GM06990 (cell line): Measurements from ENCODE around the gene ABCF2.

Source experiments
- DNase-seq: peaks from one replicate; pipeline ENCODE4 v3.0.0-alpha.2; 2011; ENCODE audit not compliant: insufficient read length; ENCODE audit errors: extremely low read depth
- H3K27me3 ChIP-seq: replicated peaks from 2 replicates; pipeline ENCODE4 v1.6.0; 2011; ENCODE audit warnings: low read length; ENCODE audit not compliant: control insufficient read depth, insufficient read depth
- H3K36me3 ChIP-seq: 2 replicates; pipeline ENCODE4 v1.5.1; 2011; ENCODE audit warnings: low read length; ENCODE audit not compliant: control insufficient read depth, insufficient read depth
- H3K4me3 ChIP-seq: replicated peaks from 2 replicates; pipeline ENCODE4 v1.5.1; 2011; ENCODE audit warnings: low read depth, mild to moderate bottlenecking, control low read depth, low read length
- TF ChIP-seq, protein P1 (sequence below): IDR thresholded peaks from 2 replicates; pipeline ENCODE4 v1.5.1; 2011; ENCODE audit warnings: low read length, control low read depth, mild to moderate bottlenecking, inconsistent platforms; ENCODE audit not compliant: insufficient read depth, poor library complexity, severe bottlenecking

ABCF2 gene

DNA sequence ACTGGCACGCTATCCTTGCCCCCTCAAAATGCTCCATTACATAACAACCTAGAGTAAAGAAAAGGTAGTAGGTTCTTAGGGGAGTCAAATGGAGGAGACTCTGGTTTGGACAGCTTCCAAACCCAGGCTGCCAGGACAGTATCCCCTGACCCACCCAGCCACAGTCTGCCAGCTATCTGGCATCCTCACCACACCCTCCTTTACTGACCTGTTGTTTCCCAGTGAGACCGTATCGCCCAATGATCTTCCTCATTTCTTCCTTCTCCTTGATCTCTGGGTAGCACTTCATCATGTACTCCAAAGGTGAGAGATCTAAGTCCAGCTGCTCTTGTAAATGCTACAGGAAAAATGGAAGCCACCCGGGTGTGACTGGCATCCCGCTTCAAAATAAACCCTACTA, 11.6 kb downstream of the ABCF2 start:
- Histone ChIP-seq H3K27me3 (no peaks in the 10 kb centered on the region), H3K4me3 (no peak overlapping the region), H3K36me3 (peaks cover 37% of the 10 kb centered on the region)
- no peak for DNase-seq
- TF ChIP-seq, protein P1, sequence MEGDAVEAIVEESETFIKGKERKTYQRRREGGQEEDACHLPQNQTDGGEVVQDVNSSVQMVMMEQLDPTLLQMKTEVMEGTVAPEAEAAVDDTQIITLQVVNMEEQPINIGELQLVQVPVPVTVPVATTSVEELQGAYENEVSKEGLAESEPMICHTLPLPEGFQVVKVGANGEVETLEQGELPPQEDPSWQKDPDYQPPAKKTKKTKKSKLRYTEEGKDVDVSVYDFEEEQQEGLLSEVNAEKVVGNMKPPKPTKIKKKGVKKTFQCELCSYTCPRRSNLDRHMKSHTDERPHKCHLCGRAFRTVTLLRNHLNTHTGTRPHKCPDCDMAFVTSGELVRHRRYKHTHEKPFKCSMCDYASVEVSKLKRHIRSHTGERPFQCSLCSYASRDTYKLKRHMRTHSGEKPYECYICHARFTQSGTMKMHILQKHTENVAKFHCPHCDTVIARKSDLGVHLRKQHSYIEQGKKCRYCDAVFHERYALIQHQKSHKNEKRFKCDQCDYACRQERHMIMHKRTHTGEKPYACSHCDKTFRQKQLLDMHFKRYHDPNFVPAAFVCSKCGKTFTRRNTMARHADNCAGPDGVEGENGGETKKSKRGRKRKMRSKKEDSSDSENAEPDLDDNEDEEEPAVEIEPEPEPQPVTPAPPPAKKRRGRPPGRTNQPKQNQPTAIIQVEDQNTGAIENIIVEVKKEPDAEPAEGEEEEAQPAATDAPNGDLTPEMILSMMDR, result no peak

DNA sequence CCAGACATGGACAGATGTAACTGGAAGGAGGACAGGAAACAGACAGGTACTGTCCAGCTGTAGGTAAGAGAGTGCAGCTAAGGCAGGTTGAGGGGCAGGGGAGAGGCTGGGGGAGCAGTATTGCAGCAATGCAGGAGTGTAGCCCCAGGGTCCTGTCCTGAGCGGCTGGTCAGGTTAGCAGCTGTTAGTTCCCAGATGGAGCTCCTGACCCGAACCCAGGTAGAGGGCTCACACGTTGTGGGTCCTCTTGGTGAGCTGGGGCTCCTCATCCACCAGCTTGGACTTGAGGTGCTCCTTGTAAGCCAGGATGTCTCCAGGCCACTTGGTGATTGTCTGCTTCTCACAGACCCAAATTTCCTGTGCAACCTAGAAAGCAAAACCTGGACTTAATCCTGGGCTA, 13.2 kb downstream of the ABCF2 start:
- DNase-seq, result no peak
- Histone ChIP-seq H3K27me3 (no peaks in the 10 kb centered on the region), H3K4me3 (no peak overlapping the region), H3K36me3 (peaks cover 31% of the 10 kb centered on the region)
- TF ChIP-seq, protein P1, result no peak

DNA sequence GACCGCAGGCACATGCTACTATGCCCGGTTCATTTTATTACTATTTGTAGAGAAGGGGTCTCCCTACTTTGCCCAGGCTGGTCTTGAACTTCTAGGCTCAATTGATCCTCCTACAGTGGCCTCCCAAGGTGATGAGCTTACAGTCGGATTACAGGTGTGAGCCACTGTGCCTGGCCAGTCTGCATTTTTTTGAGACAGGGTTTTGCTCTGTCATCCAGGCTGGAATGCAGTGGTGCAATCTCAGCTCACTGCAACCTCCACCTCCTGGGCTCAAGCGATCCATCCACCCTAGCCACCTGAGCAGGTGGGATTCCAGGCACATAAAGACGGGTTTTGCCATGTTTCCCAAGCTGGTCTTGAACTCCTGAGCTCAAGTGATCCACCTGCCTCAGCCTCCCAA, 14.4 kb downstream of the ABCF2 start:
- H3K36me3 ChIP-seq, result peaks cover 21% of the 10 kb centered on the region
- TF ChIP-seq, protein P1, result no peak
- H3K4me3 ChIP-seq, result no peak overlapping the region
- no peaks in the 10 kb centered on the region for H3K27me3 ChIP-seq
- DNase-seq, result no peak

DNA sequence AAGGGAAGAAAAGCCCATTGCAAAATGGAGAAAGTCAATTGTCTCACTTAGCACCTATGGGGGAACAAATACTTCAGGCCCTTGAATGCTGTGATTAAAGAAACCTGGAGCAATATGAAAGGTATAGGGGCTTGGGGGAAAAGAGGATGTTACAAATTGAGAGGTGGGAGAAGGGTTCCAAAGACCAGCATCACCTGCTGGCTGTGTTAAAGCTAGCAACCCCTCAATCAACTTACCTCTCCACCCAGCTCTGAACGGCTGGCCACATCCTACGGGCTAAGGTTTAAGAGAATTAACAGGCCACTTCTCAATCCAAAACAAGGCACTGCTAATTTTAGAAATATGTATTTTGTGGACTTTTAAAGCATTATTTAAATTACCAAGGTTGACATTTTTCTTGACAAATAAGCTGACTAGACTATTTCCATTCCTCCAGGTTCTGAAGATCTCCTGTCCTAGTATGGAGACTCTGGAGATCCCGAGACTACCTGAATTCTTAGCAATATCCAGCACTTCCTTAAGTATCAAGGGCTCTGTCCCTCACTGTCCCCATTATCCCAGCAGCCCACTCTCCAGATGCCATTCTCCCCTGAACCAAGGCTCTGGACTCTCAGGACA, 15.7 kb downstream of the ABCF2 start:
- no peak for DNase-seq
- Histone ChIP-seq H3K36me3 (peaks cover 21% of the 10 kb centered on the region), H3K27me3 (no peaks in the 10 kb centered on the region)

DNA sequence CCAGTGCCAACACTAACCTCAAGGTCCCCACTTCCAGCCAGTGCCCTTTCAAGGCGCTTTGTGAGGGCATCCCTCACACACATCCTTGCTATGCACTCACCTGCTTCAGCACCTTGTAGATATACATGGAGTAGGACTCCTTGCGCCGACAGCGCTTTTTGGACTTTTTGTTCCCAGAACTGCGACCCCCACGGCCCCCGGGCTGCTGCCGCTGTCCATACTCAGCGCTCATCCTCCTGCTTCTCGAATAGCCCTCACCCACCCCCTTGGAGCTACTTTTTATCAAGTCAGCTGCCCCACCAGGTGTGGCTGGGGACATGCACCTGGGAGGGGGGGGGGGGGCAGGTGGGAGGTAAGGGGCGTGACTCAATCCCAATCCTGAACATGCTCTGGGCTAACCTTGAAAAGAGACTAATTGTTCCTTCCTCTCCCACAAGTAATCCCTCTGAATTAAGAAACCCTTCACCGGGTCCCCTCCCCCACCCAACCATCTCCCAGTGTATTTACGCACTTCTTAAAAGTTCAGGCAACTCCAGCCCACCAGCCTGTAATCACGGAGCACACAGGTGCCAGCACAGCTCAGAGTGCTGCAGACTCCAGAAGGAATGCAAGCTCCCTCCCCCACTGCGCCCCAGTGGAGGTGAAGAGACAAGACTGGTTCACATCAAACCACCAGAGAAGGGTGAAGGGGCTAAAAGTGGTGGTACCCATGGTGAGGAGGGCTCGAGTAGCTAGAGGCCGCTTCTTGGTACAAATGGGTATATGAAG, 16.7 kb downstream of the ABCF2 start, which contains the start of gene H2BK1:
Gene H2BK1 (minus strand): TSS at position 402 of the 768 bp plus-strand sequence. CDS start 170 bp downstream, at position 232.
- no peaks in the 10 kb centered on the region for H3K27me3 ChIP-seq
- no peak for DNase-seq
- TF ChIP-seq, protein P1, result no peak

More for the DNA sequence above, 15.7 kb downstream of the ABCF2 start:
- TF ChIP-seq, protein P1, result no peak
- no peak overlapping the region for H3K4me3 ChIP-seq

DNA sequence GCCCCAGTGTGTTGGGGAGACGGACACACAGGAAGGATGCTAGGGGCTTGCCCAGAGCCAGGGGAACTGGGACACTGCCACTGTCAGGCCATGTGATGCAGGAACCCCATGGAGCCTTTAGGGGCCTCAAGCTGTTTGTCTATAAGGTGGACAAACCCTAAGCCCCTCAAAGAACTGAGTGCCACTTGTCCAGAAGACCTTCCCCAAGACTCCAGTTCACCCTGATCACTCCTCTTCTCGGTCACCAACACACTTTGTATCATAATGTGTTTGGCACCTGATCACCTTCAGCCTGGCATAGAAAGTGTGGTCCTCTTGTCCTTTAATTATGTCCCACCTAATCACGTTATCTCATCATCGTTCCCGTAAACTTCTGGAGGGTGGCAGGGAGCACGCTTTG, 17.4 kb downstream of the ABCF2 start:
- peaks cover 9% of the 10 kb centered on the region for H3K36me3 ChIP-seq
- TF ChIP-seq, protein P1, result no peak
- no peak for DNase-seq

More for the DNA sequence above, 16.7 kb downstream of the ABCF2 start, which contains the start of gene H2BK1:
- Histone ChIP-seq H3K36me3 (peaks cover 15% of the 10 kb centered on the region), H3K4me3 (no peak within 1 kb of the TSS)

More for the DNA sequence above, 17.4 kb downstream of the ABCF2 start:
- Histone ChIP-seq H3K4me3 (no peak overlapping the region), H3K27me3 (no peaks in the 10 kb centered on the region)
